A549 (cell line): ENCODE results near the gene CDH4. TPM values are rescaled to one million over a fixed set of nuclear protein-coding genes. Genes with fewer than 3 reads are reported as not detected.

Experiments
- ATAC-seq, 2 experiments: fragments of 200-7000 bp in 1 of 2; fragments of >200 bp in 1 of 2; cut with Nextera tagmentation in 1 of 2; cut with Tn5 transposase in 1 of 2; 3 replicates each; pipeline versions ENCODE4 v1.8.0 to v1.9.1; 2018 to 2020; ENCODE audit warnings: mild to moderate bottlenecking in 1 of 2, moderate library complexity in 1 of 2
- CTCF ChIA-PET: fragments of 300-600 bp; sonication (Branson Sonifier 250); formaldehyde crosslinking; extraction: SDS; loops from one replicate; lab custom pipeline; 2021; ENCODE audit warnings: antibody characterized with exemption, inconsistent platforms; lab: Yijun Ruan, JAX
- POLR2A ChIA-PET: fragments of 350-600 bp; formaldehyde crosslinking; extraction: SDS; loops from one replicate; lab custom pipeline; 2021; ENCODE audit warnings: antibody characterized with exemption, inconsistent platforms; lab: Yijun Ruan, JAX
- DNase-seq, 2 experiments: peaks; one replicate each; pipeline versions ENCODE4 v3.0.0 to v3.0.0-alpha.2; 2011 to 2016; ENCODE audit warnings: low read depth in 1 of 2, low spot score in 1 of 2
- FAIRE-seq: peaks from 2 replicates; lab custom pipeline; 2011; peaks lifted over from hg19 to GRCh38; lab: Jason Lieb, UNC
- H3K27ac ChIP-seq, 2 experiments: fragments of >200 bp; sonication (Bioruptor Twin); formaldehyde crosslinking; 3 replicates each; pipeline ENCODE4 v1.5.1; 2016 to 2017
- H3K4me1 ChIP-seq: fragments of >200 bp; sonication (Bioruptor Twin); formaldehyde crosslinking; 3 replicates; pipeline ENCODE4 v1.6.1; 2016
- H3K4me2 ChIP-seq: fragments of >200 bp; sonication (Bioruptor Twin); formaldehyde crosslinking; 3 replicates; pipeline ENCODE4 v1.6.1; 2016
- H3K4me3 ChIP-seq: fragments of >200 bp; sonication (Bioruptor Twin); formaldehyde crosslinking; 3 replicates; pipeline ENCODE4 v1.5.1; 2016
- H3K9me3 ChIP-seq: fragments of >200 bp; sonication (Bioruptor Twin); formaldehyde crosslinking; 3 replicates; pipeline ENCODE4 v1.6.1; 2016
- BCL3 ChIP-seq: fragments of >200 bp; sonication (Bioruptor Twin); formaldehyde crosslinking; IDR thresholded peaks from 3 replicates; pipeline ENCODE4 v1.6.1; 2016
- CHD2 ChIP-seq: fragments of 150-350 bp; IDR thresholded peaks from 2 replicates; pipeline ENCODE4 v1.6.1; 2014; ENCODE audit warnings: low read length; ENCODE audit not compliant: partially characterized antibody
- EHMT2 ChIP-seq: fragments of 200-600 bp; sonication (generic); IDR thresholded peaks from 2 replicates; pipeline ENCODE4 v1.6.1; 2016; ENCODE audit warnings: antibody characterized with exemption, low read depth, mild to moderate bottlenecking, moderate library complexity
- ESRRA ChIP-seq: fragments of 150-350 bp; IDR thresholded peaks from 2 replicates; pipeline ENCODE4 v1.6.1; 2014; ENCODE audit warnings: mild to moderate bottlenecking, low read length, borderline replicate concordance
- FOSL2 ChIP-seq, 2 experiments: fragments of 450-650 bp in 1 of 2; fragments of >200 bp in 1 of 2; sonication (Bioruptor Twin) in 1 of 2; formaldehyde crosslinking; IDR thresholded peaks; 2 replicates each; pipeline versions ENCODE4 v1.5.0 to v1.6.1; 2016 to 2020; ENCODE audit warnings: mild to moderate bottlenecking in 1 of 2, moderate library complexity in 1 of 2
- GATA3 ChIP-seq: IDR thresholded peaks from 2 replicates; pipeline ENCODE4 v1.6.1; 2012; ENCODE audit warnings: borderline replicate concordance
- HES2 ChIP-seq: fragments of >200 bp; sonication (Bioruptor Twin); formaldehyde crosslinking; IDR thresholded peaks from 2 replicates; pipeline ENCODE4 v1.6.1; 2016
- HEYL ChIP-seq: fragments of 250-450 bp; sonication (Bioruptor Pico); IDR thresholded peaks from 2 replicates; pipeline ENCODE4 v1.8.0; 2021; ENCODE audit warnings: mild to moderate bottlenecking, moderate library complexity
- HOXB5 ChIP-seq: fragments of 250-450 bp; sonication (Bioruptor Pico); IDR thresholded peaks from 2 replicates; pipeline ENCODE4 v1.5.0; 2020; ENCODE audit warnings: mild to moderate bottlenecking, moderate library complexity
- JUN ChIP-seq, 2 experiments: fragments of >200 bp; sonication (Bioruptor Twin); formaldehyde crosslinking; IDR thresholded peaks; 2 replicates in 1 of 2; 3 replicates in 1 of 2; pipeline ENCODE4 v1.6.1; 2016 to 2017
- MAX ChIP-seq: IDR thresholded peaks from 2 replicates; pipeline ENCODE4 v1.6.1; 2012
- NR3C1 ChIP-seq: fragments of >200 bp; sonication (Bioruptor Twin); formaldehyde crosslinking; IDR thresholded peaks from 3 replicates; pipeline ENCODE4 v1.6.1; 2017
- POLR2AphosphoS2 ChIP-seq: conservative IDR thresholded peaks from 2 replicates; pipeline ENCODE4 v1.6.1; 2012; ENCODE audit warnings: low read length, improper control_type of control experiment, inconsistent platforms
- RAD21 ChIP-seq, 2 experiments: fragments of >200 bp in 1 of 2; sonication (Bioruptor Twin) in 1 of 2; formaldehyde crosslinking in 1 of 2; IDR thresholded peaks in 1 of 2; conservative IDR thresholded peaks in 1 of 2; 2 replicates in 1 of 2; 3 replicates in 1 of 2; pipeline ENCODE4 v1.6.1; 2012 to 2018; ENCODE audit warnings: inconsistent platforms in 1 of 2
- TP53 ChIP-seq: fragments of 250-450 bp; sonication (Bioruptor Pico); IDR thresholded peaks from 2 replicates; pipeline ENCODE4 v1.5.0; 2021; ENCODE audit warnings: mild to moderate bottlenecking, moderate library complexity
- ZC3H11A ChIP-seq: fragments of 450-650 bp; IDR thresholded peaks from 2 replicates; pipeline ENCODE4 v1.6.1; 2014; ENCODE audit warnings: antibody characterized with exemption, mild to moderate bottlenecking
- ZFP36 ChIP-seq: fragments of 450-650 bp; IDR thresholded peaks from 2 replicates; pipeline ENCODE4 v1.6.1; 2014; ENCODE audit warnings: borderline replicate concordance; ENCODE audit not compliant: partially characterized antibody
- WGBS: methylation state at CpG from one replicate; pipeline ENCODE4 v1.1.6; 2017; ENCODE audit errors: missing lambda C conversion rate; 5-methylcytosine and 5-hydroxymethylcytosine counted together
- polyA plus RNA-seq, 4 experiments: library from polyadenylated mRNA; depleted of rRNA in 3 of 4; stranded (reverse); fragments of >200 nt; fragmentation: RNase III in 1 of 4; extraction: RNeasy Plus Mini Kit Qiagen cat#74134 plus additional on column Dnase treatment in 1 of 4; gene quantifications; 2 replicates in 3 of 4; 3 replicates in 1 of 4; pipeline ENCODE4 v1.2.3, GENCODE V29; 2011 to 2017

Gene CDH4
- polyA plus RNA-seq, 2 of the 4 experiments (the other 2 are of a cell fraction), result 3.4 to 10.3 TPM

GRCh38 chr20:61449057-61449609 is 197.1 kb downstream of the CDH4 start:
- POLR2A ChIA-PET, result no interaction called here
- no peak overlapping the region for H3K4me3 ChIP-seq
- no peak for DNase-seq
- no peak for FAIRE-seq
- no peaks in the 10 kb centered on the region for H3K9me3 ChIP-seq
- WGBS, result 80% methylated on average over 8 of the region's 8 CpGs
- H3K27ac ChIP-seq, result no peak overlapping the region
- no peak overlapping the region for H3K4me2 ChIP-seq
- TF ChIP-seq JUN (IDR thresholded peaks at IDR 0.05), result no peak
- TF ChIP-seq HOXB5 (CRISPR knock-in tag), result no peak
- TF ChIP-seq ESRRA, result no peak
- TF ChIP-seq RAD21 (conservative IDR thresholded peaks at IDR 0.05 in 1 of 2, IDR thresholded peaks at IDR 0.05 in 1 of 2), result no peak
- TF ChIP-seq, all 56 proteins: peak for 0
- CTCF ChIA-PET, result no interaction called here
- ATAC-seq, result no peak
- no peaks in the 10 kb centered on the region for H3K4me1 ChIP-seq

DNA sequence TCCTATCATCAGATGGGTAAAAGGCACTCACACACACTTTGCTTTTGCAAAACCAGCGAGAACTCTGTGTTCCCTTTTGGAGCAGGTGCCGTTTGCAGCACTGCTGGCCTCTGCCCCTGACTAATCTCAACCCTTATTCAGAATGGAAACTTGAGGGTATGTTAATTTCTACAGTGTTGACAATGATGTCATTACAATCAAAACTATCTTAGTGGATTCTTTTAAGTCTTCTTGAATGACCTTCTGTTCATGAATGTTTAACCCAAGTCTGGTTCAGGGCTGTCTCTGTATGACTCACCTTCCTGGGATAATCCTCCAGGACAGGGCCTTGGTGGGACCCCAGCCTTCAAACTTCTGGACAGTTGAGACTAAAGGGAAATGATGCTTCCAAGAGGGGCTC is 197.9 kb downstream of the CDH4 start:
- ATAC-seq (peak in 1 of 2 experiments; percentile 43; a peak in 2 of 6 replicates), DNase-seq (peak in 1 of 2 experiments; percentile 31), FAIRE-seq (no peak)
- Histone ChIP-seq H3K27ac (no peak overlapping the region), H3K4me2 (no peak overlapping the region), H3K4me1 (no peaks in the 10 kb centered on the region), H3K4me3 (no peak overlapping the region), H3K9me3 (no peaks in the 10 kb centered on the region)
- ChIA-PET POLR2A (no interaction called here), CTCF (no interaction called here)
- 62% methylated on average over 2 of the region's 2 CpGs for WGBS
- TF ChIP-seq FOSL2 (IDR thresholded peaks at IDR 0.05), result no peak
- peak; percentile 41; the same call in 1 of the 2 replicates for TF ChIP-seq FOSL2 (CRISPR knock-in tag; IDR thresholded peaks at IDR 0.05)
- TF ChIP-seq HOXB5 (CRISPR knock-in tag), result no peak

- no peak overlapping the region for H3K4me3 ChIP-seq
- no peak overlapping the region for H3K27ac ChIP-seq
- ChIA-PET CTCF (no interaction called here), POLR2A (no interaction called here)
- H3K4me2 ChIP-seq, result no peak overlapping the region
- 79% methylated on average over 6 of the region's 6 CpGs for WGBS
- DNase-seq (no peak), FAIRE-seq (no peak), ATAC-seq (no peak)
- H3K9me3 ChIP-seq, result no peaks in the 10 kb centered on the region
- H3K4me1 ChIP-seq, result no peaks in the 10 kb centered on the region
- no peak for TF ChIP-seq ZFP36
- TF ChIP-seq HEYL (CRISPR knock-in tag), result no peak
- no peak for TF ChIP-seq FOSL2 (IDR thresholded peaks at IDR 0.05)
- TF ChIP-seq FOSL2 (CRISPR knock-in tag; IDR thresholded peaks at IDR 0.05), result no peak
- TF ChIP-seq CHD2, result no peak
Observed at GRCh38 chr20:61450549-61450948, 198.5 kb downstream of the CDH4 start.

- CTCF ChIA-PET, result interaction anchor here (0.6 kb wide), 1 partner anchor 133 kb away, joined by 3 read pairs; no protein-coding TSS in a partner anchor
- no peaks in the 10 kb centered on the region for H3K4me1 ChIP-seq
- FAIRE-seq (no peak), ATAC-seq (no peak), DNase-seq (no peak)
- no peaks in the 10 kb centered on the region for H3K9me3 ChIP-seq
- TF ChIP-seq MAX (no peak), ZFP36 (no peak)
- H3K4me3 ChIP-seq, result no peak overlapping the region
- 89% methylated on average over 10 of the region's 10 CpGs for WGBS
- H3K27ac ChIP-seq, result no peak overlapping the region
- POLR2A ChIA-PET, result no interaction called here
- H3K4me2 ChIP-seq, result no peak overlapping the region
Observed at GRCh38 chr20:61451009-61451408, 198.9 kb downstream of the CDH4 start.

- ChIA-PET POLR2A (no interaction called here), CTCF (no interaction called here)
- Histone ChIP-seq H3K4me2 (no peak overlapping the region), H3K27ac (no peak overlapping the region), H3K4me1 (no peaks in the 10 kb centered on the region), H3K4me3 (no peak overlapping the region), H3K9me3 (no peaks in the 10 kb centered on the region)
- ATAC-seq, result no peak
- 82% methylated on average over 8 of the region's 8 CpGs for WGBS
- TF ChIP-seq EHMT2, result no peak
- no peak for TF ChIP-seq BCL3
- no peak for TF ChIP-seq ZC3H11A
- no peak for TF ChIP-seq GATA3
- no peak for TF ChIP-seq POLR2AphosphoS2
- no peak for TF ChIP-seq HEYL (CRISPR knock-in tag)
- no peak for TF ChIP-seq NR3C1
- no peak for TF ChIP-seq ESRRA
- TF ChIP-seq HES2, result no peak
- no peak for TF ChIP-seq TP53 (CRISPR knock-in tag)
- TF ChIP-seq, all 56 proteins: peak for 0
- no peak for FAIRE-seq
- DNase-seq, result no peak
Observed at GRCh38 chr20:61451953-61452352, 199.9 kb downstream of the CDH4 start.
